ENCODE data around the gene SVBP. TPM values are rescaled to one million over a fixed set of nuclear protein-coding genes. Genes with fewer than 3 reads are reported as not detected.

The SVBP gene
- total and polyA plus RNA-seq, 2 donors (not counting 3 experiments of a cell fraction or from before 2014, with no cell fraction given) = 18.1 to 24.1 TPM

DNA sequence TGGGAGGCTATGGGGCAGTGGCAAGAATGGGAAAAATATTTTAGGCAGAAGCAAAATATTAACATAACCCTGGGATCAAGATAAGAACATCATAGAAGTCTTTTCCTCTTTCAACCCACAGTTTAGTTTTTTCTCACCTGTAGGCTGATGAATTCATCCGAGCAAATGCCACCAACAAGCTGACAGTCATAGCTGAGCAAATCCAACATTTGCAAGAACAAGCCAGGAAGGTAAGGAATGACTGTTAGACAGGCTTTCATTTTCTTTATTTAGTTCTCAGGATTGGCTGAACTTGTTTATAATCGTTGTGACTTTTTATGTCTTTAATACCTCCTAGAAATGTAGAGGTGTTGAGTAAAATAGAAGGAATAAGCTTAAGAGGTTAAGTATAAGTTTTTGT is 43.8 kb downstream of the SVBP start:
- no peaks in the 10 kb centered on the region for H4K20me1 ChIP-seq (replicated peaks; ENCODE audit: control insufficient read depth, extremely low read depth, insufficient read depth, low read length)
- intact Hi-C loops (cut with micrococcal nuclease) (no loop called here), dilution Hi-C loops (cut with MboI; ENCODE audit: extremely low pct_ligation_motif_present, low sequenced_read_pairs) (no loop called here)
- no peak overlapping the region for H3K4me2 ChIP-seq (ENCODE audit: insufficient read depth, low read length)
- no peak overlapping the region for H3K9ac ChIP-seq (replicated peaks; ENCODE audit: extremely low read depth, insufficient read depth, low read length)
- H3K79me2 ChIP-seq (ENCODE audit: control insufficient read depth, insufficient read depth, low read length) = peaks cover 17% of the 10 kb centered on the region
- no peaks in the 10 kb centered on the region for H3K4me1 ChIP-seq (ENCODE audit: control insufficient read depth, extremely low read depth, insufficient read depth, low read length)
- H3K4me3 ChIP-seq (replicated peaks in 1 of 3; ENCODE audit: insufficient read depth in 1 of 3, low read depth in 1 of 3, low read length in 3 of 3) = no peak overlapping the region
- TF ChIP-seq POLR2AphosphoS5 (IDR thresholded peaks at IDR 0.05; ENCODE audit: insufficient read depth, low read depth, low read length) (no peak), MAX (IDR thresholded peaks at IDR 0.05; ENCODE audit: insufficient read depth, insufficient read length) (no peak), MYC (IDR thresholded peaks at IDR 0.05; ENCODE audit: low read depth, low read length) (no peak), JUN (IDR thresholded peaks at IDR 0.05; ENCODE audit: borderline replicate concordance, insufficient read depth, insufficient read length, low read depth) (no peak), FOS (IDR thresholded peaks at IDR 0.05; ENCODE audit: borderline replicate concordance, insufficient read depth, low read length) (no peak), POLR2A (IDR thresholded peaks at IDR 0.05; ENCODE audit: low read depth, low read length) (no peak), EZH2 (IDR thresholded peaks at IDR 0.05; ENCODE audit: borderline replicate concordance, low read depth, low read length, severe bottlenecking) (no peak), GATA2 (IDR thresholded peaks at IDR 0.05; ENCODE audit: insufficient read depth, insufficient read length, low read depth, low read length) (no peak)
- TF ChIP-seq, protein P1, sequence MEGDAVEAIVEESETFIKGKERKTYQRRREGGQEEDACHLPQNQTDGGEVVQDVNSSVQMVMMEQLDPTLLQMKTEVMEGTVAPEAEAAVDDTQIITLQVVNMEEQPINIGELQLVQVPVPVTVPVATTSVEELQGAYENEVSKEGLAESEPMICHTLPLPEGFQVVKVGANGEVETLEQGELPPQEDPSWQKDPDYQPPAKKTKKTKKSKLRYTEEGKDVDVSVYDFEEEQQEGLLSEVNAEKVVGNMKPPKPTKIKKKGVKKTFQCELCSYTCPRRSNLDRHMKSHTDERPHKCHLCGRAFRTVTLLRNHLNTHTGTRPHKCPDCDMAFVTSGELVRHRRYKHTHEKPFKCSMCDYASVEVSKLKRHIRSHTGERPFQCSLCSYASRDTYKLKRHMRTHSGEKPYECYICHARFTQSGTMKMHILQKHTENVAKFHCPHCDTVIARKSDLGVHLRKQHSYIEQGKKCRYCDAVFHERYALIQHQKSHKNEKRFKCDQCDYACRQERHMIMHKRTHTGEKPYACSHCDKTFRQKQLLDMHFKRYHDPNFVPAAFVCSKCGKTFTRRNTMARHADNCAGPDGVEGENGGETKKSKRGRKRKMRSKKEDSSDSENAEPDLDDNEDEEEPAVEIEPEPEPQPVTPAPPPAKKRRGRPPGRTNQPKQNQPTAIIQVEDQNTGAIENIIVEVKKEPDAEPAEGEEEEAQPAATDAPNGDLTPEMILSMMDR (IDR thresholded peaks at IDR 0.05; ENCODE audit: extremely low read depth in 1 of 2, insufficient read depth in 1 of 2, low read depth in 1 of 2, low read length in 2 of 2) = no peak
- H3K9me3 ChIP-seq (replicated peaks; ENCODE audit: control insufficient read depth, insufficient read depth, low read length) = no peaks in the 10 kb centered on the region
- no peak overlapping the region for H2AFZ ChIP-seq (ENCODE audit: low read depth, low read length)
- ChIA-PET CTCF (interaction anchor here (1.5 to 2.5 kb wide), 3 partner anchors 7 to 300 kb away, joined by 4 to 11 read pairs (median 4); partner anchors contain the start of gene P3H1), POLR2A (no interaction called here)
- FAIRE-seq (no peak), DNase-seq (ENCODE audit: low read depth, low spot score) (no peak)
- no TSS peak for BruUV-seq (replicated peaks)
- H3K9me1 ChIP-seq (replicated peaks; ENCODE audit: control insufficient read depth, extremely low read depth, insufficient read depth, low read length) = no peaks in the 10 kb centered on the region
- H3K27ac ChIP-seq (ENCODE audit: insufficient read depth, low read depth, low read length) = no peak overlapping the region
- peaks cover 6 to 11% of the 10 kb centered on the region in 2 experiments for H3K36me3 ChIP-seq (ENCODE audit: control insufficient read depth in 2 of 2, extremely low read depth in 1 of 2, insufficient read depth in 2 of 2, low read length in 2 of 2)
- no peaks in the 10 kb centered on the region for H3K27me3 ChIP-seq (ENCODE audit: control insufficient read depth in 2 of 2, insufficient read depth in 2 of 2, low read length in 2 of 2)
